Lower lobe of right lung (tissue), 2 donors: ENCODE measurements around the gene TRIM7. TPM values are rescaled to one million over a fixed set of nuclear protein-coding genes. Genes with fewer than 3 reads are reported as not detected.
A peak's percentile ranks its signal among the peaks of the same experiment; 100 is the strongest.

ENCODE experiments used
- ATAC-seq, 2 donors: fragments of 200-7000 bp; cut with Tn5 transposase; one replicate each; pipeline ENCODE4 v1.9.1; 2020 to 2022; ENCODE audit warnings: mild to moderate bottlenecking in 2 of 2, moderate library complexity in 2 of 2
- DNase-seq: peaks from one replicate; pipeline ENCODE4 v3.0.0-alpha.2; 2020
- H3K27ac ChIP-seq: fragments of 200-600 bp; one replicate; pipeline ENCODE4 v1.8.0; 2022
- H3K27me3 ChIP-seq: fragments of 200-600 bp; one replicate; pipeline ENCODE4 v1.8.0; 2022; ENCODE audit warnings: low read depth
- H3K36me3 ChIP-seq: fragments of 200-600 bp; one replicate; pipeline ENCODE4 v1.8.0; 2022; ENCODE audit warnings: mild to moderate bottlenecking
- H3K4me1 ChIP-seq: fragments of 200-600 bp; one replicate; pipeline ENCODE4 v1.8.0; 2022
- H3K4me3 ChIP-seq: fragments of 200-600 bp; one replicate; pipeline ENCODE4 v1.8.0; 2022; ENCODE audit warnings: mild to moderate bottlenecking
- H3K9me3 ChIP-seq: fragments of 200-600 bp; one replicate; pipeline ENCODE4 v1.8.0; 2022
- CTCF ChIP-seq: fragments of 200-600 bp; IDR thresholded peaks from one replicate; pipeline ENCODE4 v1.8.0; 2022; ENCODE audit warnings: antibody characterized with exemption, mild to moderate bottlenecking
- intact Hi-C: fragments of 100-400 bp; cut with DNase I; formaldehyde crosslinking; loops from one replicate; pipeline ENCODE4 v1.11.0; 2022
- total RNA-seq: library from RNA; stranded (reverse); fragmentation: NEBNext Ultra II Directional; extraction: Animal tissue kit (Norgen Biotek cat#: 25700); gene quantifications from one replicate; pipeline ENCODE4 v1.2.1, GENCODE V29; 2021
- donor health status: DM: no; HTN: yes; CAD: no; lungs with severe emphysema.

Gene TRIM7
- total RNA-seq, 1 donor from 2014 or later = 4.3 TPM

- peaks cover 40% of the 10 kb centered on the region for H3K27me3 ChIP-seq
- H3K27ac ChIP-seq = no peak overlapping the region
- peaks cover 14% of the 10 kb centered on the region for H3K4me1 ChIP-seq
- ATAC-seq (no peak), DNase-seq (no peak)
- no peak overlapping the region for H3K4me3 ChIP-seq
- H3K9me3 ChIP-seq = no peaks in the 10 kb centered on the region
- intact Hi-C loops = no loop called here
- H3K36me3 ChIP-seq = no peaks in the 10 kb centered on the region
- no peak for TF ChIP-seq CTCF
Measured at GRCh38 chr5:181176254-181176952, 28.6 kb downstream of the TRIM7 start.

DNA sequence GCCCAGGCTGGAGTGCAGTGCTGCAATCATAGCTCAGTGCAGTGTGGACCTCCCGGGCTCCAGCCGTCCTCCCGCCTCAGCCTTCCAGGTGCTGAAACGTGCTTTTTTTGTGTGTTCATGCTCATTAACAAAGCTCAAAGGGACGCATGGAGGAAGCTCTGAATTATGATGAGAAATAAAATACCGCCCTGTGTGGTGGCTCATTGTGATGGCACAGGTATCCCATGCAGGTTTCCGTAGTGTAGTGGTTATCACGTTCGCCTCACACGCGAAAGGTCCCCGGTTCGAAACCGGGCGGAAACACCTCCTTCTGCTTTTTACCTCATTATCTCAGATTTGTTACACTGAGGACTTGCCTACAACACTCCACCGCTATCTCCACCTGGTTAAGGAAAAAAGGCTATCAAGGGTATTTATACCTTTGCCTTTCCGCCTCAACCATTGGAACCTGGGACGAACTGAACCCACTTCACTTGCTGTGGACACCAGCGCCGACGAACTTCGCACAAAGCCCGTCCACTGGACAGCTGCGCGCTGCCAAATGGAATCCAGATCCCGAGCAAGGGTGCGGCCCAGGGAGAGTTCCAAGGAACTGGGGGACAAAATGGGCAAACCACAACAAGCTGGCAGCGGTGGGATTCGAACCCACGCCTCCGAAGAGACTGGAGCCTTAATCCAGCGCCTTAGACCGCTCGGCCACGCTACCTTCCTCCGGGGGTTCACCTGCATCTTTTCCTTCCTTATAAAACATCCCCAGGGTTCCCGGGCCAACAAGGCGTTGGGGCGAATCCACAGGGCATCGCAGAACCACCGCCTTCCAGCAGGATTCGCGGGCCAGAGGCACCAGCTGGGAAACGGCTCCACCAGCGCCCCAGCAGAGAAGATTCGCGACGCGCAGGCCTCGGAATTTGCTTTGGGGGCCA lies 31.3 kb downstream of the TRIM7 start:
- ATAC-seq (peak; percentile 43 to 49), DNase-seq (no peak)
- Histone ChIP-seq H3K4me3 (peak overlapping the region; percentile 25), H3K4me1 (peaks cover 25% of the 10 kb centered on the region), H3K27ac (no peak overlapping the region), H3K9me3 (no peaks in the 10 kb centered on the region), H3K27me3 (peaks cover 66% of the 10 kb centered on the region), H3K36me3 (no peaks in the 10 kb centered on the region)
- no peak for TF ChIP-seq CTCF
- intact Hi-C loops = no loop called here

DNA sequence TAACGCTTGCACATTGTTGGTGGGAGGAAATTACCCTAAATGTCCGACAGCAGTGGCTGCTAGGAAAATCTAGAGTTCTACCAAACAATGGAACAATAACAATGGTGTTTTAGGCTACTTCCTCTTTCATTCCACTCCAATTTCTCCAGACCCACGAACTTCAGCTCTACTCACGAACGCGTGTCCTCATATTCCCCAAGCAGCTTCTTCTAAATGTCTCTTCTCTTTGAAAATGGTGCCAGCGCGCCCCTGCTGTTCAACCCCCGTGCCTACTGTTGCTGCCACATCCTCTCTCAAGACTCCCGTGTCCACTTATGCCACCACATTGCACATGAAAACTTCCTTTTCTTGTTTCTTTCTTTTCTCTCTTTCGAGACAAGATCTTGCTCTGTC lies 32.0 kb downstream of the TRIM7 start:
- intact Hi-C loops = no loop called here
- DNase-seq (no peak), ATAC-seq (no peak)
- Histone ChIP-seq H3K27me3 (peaks cover 73% of the 10 kb centered on the region), H3K4me3 (peak overlapping the region; percentile 25), H3K9me3 (no peaks in the 10 kb centered on the region), H3K27ac (no peak overlapping the region), H3K4me1 (peaks cover 25% of the 10 kb centered on the region), H3K36me3 (no peaks in the 10 kb centered on the region)
- no peak for TF ChIP-seq CTCF

GRCh38 chr5:181171782-181172181 lies 33.2 kb downstream of the TRIM7 start:
- no peak for DNase-seq
- no peak for ATAC-seq
- Histone ChIP-seq H3K4me3 (no peak overlapping the region), H3K4me1 (peaks cover 25% of the 10 kb centered on the region), H3K36me3 (no peaks in the 10 kb centered on the region), H3K9me3 (no peaks in the 10 kb centered on the region), H3K27me3 (peaks cover 79% of the 10 kb centered on the region), H3K27ac (no peak overlapping the region)
- intact Hi-C loops = no loop called here
- no peak for TF ChIP-seq CTCF

- Histone ChIP-seq H3K27ac (no peak overlapping the region), H3K27me3 (peaks cover 87% of the 10 kb centered on the region)
- DNase-seq = no peak
Measured at GRCh38 chr5:181170996-181171395, 34.0 kb downstream of the TRIM7 start.

More at GRCh38 chr5:181170996-181171395, 34.0 kb downstream of the TRIM7 start:
- intact Hi-C loops = no loop called here
- Histone ChIP-seq H3K4me1 (peaks cover 25% of the 10 kb centered on the region), H3K9me3 (no peaks in the 10 kb centered on the region), H3K36me3 (no peaks in the 10 kb centered on the region), H3K4me3 (no peak overlapping the region)
- ATAC-seq = no peak
- TF ChIP-seq CTCF = no peak
